SH-SY5Y (cell line): ENCODE data around the gene ACBD3.

Experiments
- GATA2 ChIP-seq: IDR thresholded peaks from 2 replicates; pipeline ENCODE4 v1.6.1; 2011; ENCODE audit warnings: mild to moderate bottlenecking, low read depth, low read length
- GATA3 ChIP-seq: IDR thresholded peaks from 2 replicates; pipeline ENCODE4 v1.6.1; 2011; ENCODE audit warnings: low read depth, mild to moderate bottlenecking, low read length, moderate library complexity

- no peak for TF ChIP-seq GATA3
- no peak for TF ChIP-seq GATA2
Measured at GRCh38 chr1:226121049-226121586, 65.4 kb downstream of the ACBD3 start.
